ENCODE results near the gene TSKS. TPM values are rescaled to one million over a fixed set of nuclear protein-coding genes. Genes with fewer than 3 reads are reported as not detected.

Gene TSKS
- polyA plus RNA-seq, 1 donor (not counting 4 experiments of a cell fraction or from before 2014, with no cell fraction given) = 1.9 TPM

- no peak for FAIRE-seq
- DNase-seq (ENCODE audit: low read depth, low spot score) = no peak
- peaks cover 13 to 23% of the 10 kb centered on the region in 2 experiments for H3K36me3 ChIP-seq (ENCODE audit: control insufficient read depth in 2 of 2, extremely low read depth in 1 of 2, insufficient read depth in 2 of 2, low read length in 2 of 2)
- no peaks in the 10 kb centered on the region for H3K9me1 ChIP-seq (ENCODE audit: control insufficient read depth, extremely low read depth, insufficient read depth, low read length)
- H3K4me2 ChIP-seq (ENCODE audit: control insufficient read depth, extremely low read depth, insufficient read depth, low read depth, low read length) = no peak overlapping the region
- H4K20me1 ChIP-seq (ENCODE audit: control insufficient read depth, extremely low read depth, insufficient read depth, low read length) = peaks cover 7% of the 10 kb centered on the region
- H3K27me3 ChIP-seq (ENCODE audit: control insufficient read depth, extremely low read depth, insufficient read depth, low read length) = no peaks in the 10 kb centered on the region
- H3K9ac ChIP-seq (ENCODE audit: control insufficient read depth, extremely low read depth, insufficient read depth, low read length) = no peak overlapping the region
- peaks cover 17% of the 10 kb centered on the region for H3K79me2 ChIP-seq (ENCODE audit: control insufficient read depth, insufficient read depth, low read length)
- dilution Hi-C loops (cut with MboI; ENCODE audit: extremely low pct_ligation_motif_present, low sequenced_read_pairs) = no loop called here
- no peak overlapping the region for H3K4me3 ChIP-seq (ENCODE audit: control insufficient read depth in 2 of 3, extremely low read depth in 1 of 3, insufficient read depth in 2 of 3, low read depth in 1 of 3, low read length in 3 of 3)
- H2AFZ ChIP-seq (ENCODE audit: control insufficient read depth, low read length) = no peak overlapping the region
- no peak overlapping the region for H3K27ac ChIP-seq (ENCODE audit: control insufficient read depth, insufficient read depth, low read length)
- no peaks in the 10 kb centered on the region for H3K9me3 ChIP-seq (ENCODE audit: control insufficient read depth, low read depth, low read length)
- TF ChIP-seq CTCF (optimal IDR thresholded peaks at IDR 0.05 in 1 of 3, IDR thresholded peaks at IDR 0.05 in 1 of 3, conservative IDR thresholded peaks at IDR 0.05 in 1 of 3; ENCODE audit: extremely low read depth in 1 of 3, insufficient read depth in 2 of 3, low read length in 3 of 3) (no peak), EZH2 (IDR thresholded peaks at IDR 0.05; ENCODE audit: low read length) (no peak)
- H3K4me1 ChIP-seq (ENCODE audit: control insufficient read depth, extremely low read depth, insufficient read depth, low read length) = no peaks in the 10 kb centered on the region
Observed at GRCh38 chr19:49779731-49780555, 16.8 kb upstream of the TSKS start.

GRCh38 chr19:49776371-49776764 is 13.3 kb upstream of the TSKS start:
- Histone ChIP-seq H2AFZ (ENCODE audit: control insufficient read depth, low read length) (no peak overlapping the region), H3K9me1 (ENCODE audit: control insufficient read depth, extremely low read depth, insufficient read depth, low read length) (peaks cover 3% of the 10 kb centered on the region), H3K4me2 (ENCODE audit: control insufficient read depth, extremely low read depth, insufficient read depth, low read depth, low read length) (no peak overlapping the region), H3K79me2 (ENCODE audit: control insufficient read depth, insufficient read depth, low read length) (peaks cover 38% of the 10 kb centered on the region), H4K20me1 (ENCODE audit: control insufficient read depth, extremely low read depth, insufficient read depth, low read length) (peaks cover 5% of the 10 kb centered on the region), H3K36me3 (ENCODE audit: control insufficient read depth in 2 of 2, extremely low read depth in 1 of 2, insufficient read depth in 2 of 2, low read length in 2 of 2) (peaks cover 10% of the 10 kb centered on the region in 2 experiments), H3K27me3 (ENCODE audit: control insufficient read depth, extremely low read depth, insufficient read depth, low read length) (no peaks in the 10 kb centered on the region), H3K4me3 (ENCODE audit: control insufficient read depth in 2 of 3, extremely low read depth in 1 of 3, insufficient read depth in 2 of 3, low read depth in 1 of 3, low read length in 3 of 3) (no peak overlapping the region), H3K9me3 (ENCODE audit: control insufficient read depth, low read depth, low read length) (no peaks in the 10 kb centered on the region), H3K9ac (ENCODE audit: control insufficient read depth, extremely low read depth, insufficient read depth, low read length) (no peak overlapping the region), H3K27ac (ENCODE audit: control insufficient read depth, insufficient read depth, low read length) (no peak overlapping the region), H3K4me1 (ENCODE audit: control insufficient read depth, extremely low read depth, insufficient read depth, low read length) (peaks cover 7% of the 10 kb centered on the region)
- FAIRE-seq = no peak
- TF ChIP-seq EZH2 (IDR thresholded peaks at IDR 0.05; ENCODE audit: low read length) (no peak), CTCF (optimal IDR thresholded peaks at IDR 0.05 in 1 of 3, IDR thresholded peaks at IDR 0.05 in 1 of 3, conservative IDR thresholded peaks at IDR 0.05 in 1 of 3; ENCODE audit: extremely low read depth in 1 of 3, insufficient read depth in 2 of 3, low read length in 3 of 3) (no peak)
- DNase-seq (ENCODE audit: low read depth, low spot score) = no peak
- dilution Hi-C loops (cut with MboI; ENCODE audit: extremely low pct_ligation_motif_present, low sequenced_read_pairs) = no loop called here
